CD4-positive, alpha-beta memory T cell (primary cell): ENCODE results near the gene BMPR1B. TPM values are rescaled to one million over a fixed set of nuclear protein-coding genes. Genes with fewer than 3 reads are reported as not detected.

Experiments
- CTCF ChIA-PET: fragments of 350-600 bp; sonication (Branson Sonifier 250); formaldehyde crosslinking; loops from one replicate; lab custom pipeline; 2021; ENCODE audit warnings: inconsistent platforms; ENCODE audit not compliant: partially characterized antibody; lab: Charles Lee
- POLR2A ChIA-PET: fragments of 350-600 bp; sonication (Branson Sonifier 250); formaldehyde crosslinking; loops from one replicate; lab custom pipeline; 2021; ENCODE audit not compliant: partially characterized antibody; lab: Charles Lee
- DNase-seq, 5 donors: peaks; one replicate each; pipeline versions ENCODE4 v3.0.0 to v3.0.0-alpha.2; 2020 to 2022; ENCODE audit warnings: mixed read lengths in 1 of 5
- H3K27ac ChIP-seq: one replicate; pipeline ENCODE4 v1.7.0; 2013; ENCODE audit warnings: low read depth, low read length
- H3K27me3 ChIP-seq: 2 replicates; pipeline ENCODE4 v1.7.0; 2013; ENCODE audit warnings: mild to moderate bottlenecking, low read length, moderate library complexity; ENCODE audit not compliant: insufficient read depth
- H3K36me3 ChIP-seq: 2 replicates; pipeline ENCODE4 v1.7.0; 2013; ENCODE audit warnings: mild to moderate bottlenecking, low read length, moderate library complexity; ENCODE audit not compliant: insufficient read depth
- H3K4me1 ChIP-seq: 2 replicates; pipeline ENCODE4 v1.7.0; 2013; ENCODE audit warnings: mild to moderate bottlenecking, low read length, moderate library complexity; ENCODE audit not compliant: insufficient read depth
- H3K4me3 ChIP-seq, 2 donors: one replicate each; pipeline ENCODE4 v1.7.0; 2013; ENCODE audit warnings: low read length in 2 of 2, mild to moderate bottlenecking in 1 of 2
- H3K9me3 ChIP-seq, 2 donors: one replicate each; pipeline ENCODE4 v1.7.0; 2013; ENCODE audit warnings: low read length in 2 of 2, control low read depth in 1 of 2; ENCODE audit not compliant: control insufficient read depth in 1 of 2
- H3K27ac Mint-ChIP-seq, 7 donors: one replicate each; pipeline ENCODE4 v1.8.0; 2020 to 2021; ENCODE audit warnings: mixed read lengths in 7 of 7, mild to moderate bottlenecking in 6 of 7, inconsistent platforms in 3 of 7, moderate library complexity in 3 of 7
- H3K27me3 Mint-ChIP-seq, 2 donors: one replicate each; pipeline ENCODE4 v1.8.0; 2020 to 2021; ENCODE audit warnings: mixed read lengths in 2 of 2
- H3K36me3 Mint-ChIP-seq, 2 donors: one replicate each; pipeline ENCODE4 v1.8.0; 2020 to 2021; ENCODE audit warnings: mixed read lengths in 2 of 2, inconsistent platforms in 1 of 2, mild to moderate bottlenecking in 1 of 2
- H3K4me1 Mint-ChIP-seq, 4 donors: one replicate each; pipeline ENCODE4 v1.8.0; 2020 to 2021; ENCODE audit warnings: mixed read lengths in 4 of 4, mild to moderate bottlenecking in 1 of 4
- H3K4me3 Mint-ChIP-seq, 8 donors: one replicate each; pipeline ENCODE4 v1.8.0; 2020 to 2021; ENCODE audit warnings: mixed read lengths in 8 of 8, mild to moderate bottlenecking in 7 of 8, moderate library complexity in 6 of 8, inconsistent platforms in 3 of 8
- H3K9me3 Mint-ChIP-seq, 8 donors: one replicate each; pipeline ENCODE4 v1.8.0; 2020 to 2021; ENCODE audit warnings: mixed read lengths in 8 of 8, mild to moderate bottlenecking in 5 of 8, inconsistent platforms in 3 of 8, moderate library complexity in 1 of 8
- intact Hi-C: fragments of 100-400 bp; cut with micrococcal nuclease; formaldehyde crosslinking; loops from one replicate; pipeline ENCODE4 v1.15.1; 2023
- polyA plus RNA-seq, 2 donors: library from polyadenylated mRNA; unstranded; fragments of 300-500 nt; fragmentation: Illumina TruSeq; gene quantifications; one replicate each; pipeline ENCODE4 v1.2.3, GENCODE V29; 2021
- total RNA-seq, 2 experiments: library from RNA; stranded (reverse); gene quantifications; one replicate each; pipeline ENCODE4 v1.2.3, GENCODE V29; 2021

The BMPR1B gene
- total and polyA plus RNA-seq, 4 experiments from 2014 or later = 0.17 TPM; not detected in 3

DNA sequence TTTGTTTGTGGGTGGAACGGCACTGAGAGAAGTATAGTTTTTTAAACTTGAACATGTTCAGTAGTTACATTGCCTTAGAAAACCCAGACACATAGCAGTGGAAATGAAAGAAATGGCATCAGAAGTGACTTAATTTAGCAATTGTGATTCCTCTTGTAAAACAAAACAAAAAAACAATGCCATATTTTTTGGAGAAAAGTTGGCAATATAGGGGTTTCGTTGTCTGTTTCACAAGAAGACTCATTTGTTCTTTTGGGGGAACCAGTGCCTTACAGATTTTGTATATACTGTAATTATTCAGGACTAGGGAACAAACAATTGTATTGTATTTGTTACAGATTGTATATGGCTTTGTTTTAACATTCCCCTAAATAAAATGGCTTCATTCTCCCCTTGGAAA, 400.3 kb downstream of the BMPR1B start:
- H3K36me3 ChIP-seq = no peaks in the 10 kb centered on the region
- peaks cover 16% of the 10 kb centered on the region for H3K4me1 ChIP-seq
- intact Hi-C loops = loop anchor here (5.0 kb wide), 1 partner anchor 1194 kb away; no protein-coding TSS in a partner anchor
- H3K27me3 ChIP-seq = no peaks in the 10 kb centered on the region
- no peak overlapping the region for H3K27ac ChIP-seq
- peaks cover 8 to 22% (median 12%) of the 10 kb centered on the region in 4 donors for H3K4me1 Mint-ChIP-seq
- no peak overlapping the region for H3K4me3 Mint-ChIP-seq
- no peaks in the 10 kb centered on the region for H3K36me3 Mint-ChIP-seq
- peak overlapping the region in 1 of 7 donors; percentile 53 for H3K27ac Mint-ChIP-seq
- peaks cover 0 to 3% of the 10 kb centered on the region in 2 donors for H3K27me3 Mint-ChIP-seq
- no peaks in the 10 kb centered on the region for H3K9me3 ChIP-seq
- no peak for DNase-seq
- H3K9me3 Mint-ChIP-seq = no peaks in the 10 kb centered on the region
- POLR2A ChIA-PET = no interaction called here
- CTCF ChIA-PET = interaction anchor here (0.9 kb wide), 1 partner anchor 10 kb away, joined by 3 read pairs; no protein-coding TSS in a partner anchor
- no peak overlapping the region for H3K4me3 ChIP-seq

DNA sequence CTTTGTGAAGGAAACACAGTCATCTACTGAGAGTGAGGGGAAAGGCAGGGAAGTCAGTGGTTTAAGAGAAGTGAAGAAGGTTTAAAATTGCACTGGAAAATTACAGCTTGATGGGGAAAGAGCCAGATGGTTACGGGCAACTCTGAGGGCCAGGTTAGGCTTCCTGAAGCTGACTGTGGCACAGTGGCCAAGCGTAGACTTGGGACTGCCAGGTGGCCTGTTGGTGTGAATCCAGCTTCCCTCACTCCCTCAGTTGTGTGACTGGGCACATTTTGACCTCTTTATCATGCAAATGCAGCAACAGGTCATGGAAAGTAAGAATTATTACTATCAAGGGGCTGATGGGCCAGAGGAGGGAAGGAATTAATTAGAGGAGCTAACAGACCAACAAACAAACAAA, 400.9 kb downstream of the BMPR1B start:
- intact Hi-C loops = loop anchor here (5.0 kb wide), 1 partner anchor 1194 kb away; no protein-coding TSS in a partner anchor
- Mint-ChIP-seq H3K4me1 (peaks cover 8 to 16% (median 12%) of the 10 kb centered on the region in 4 donors), H3K27me3 (peaks cover 0 to 4% of the 10 kb centered on the region in 2 donors), H3K4me3 (no peak overlapping the region), H3K36me3 (no peaks in the 10 kb centered on the region), H3K27ac (peak overlapping the region in 1 of 7 donors; percentile 38), H3K9me3 (no peaks in the 10 kb centered on the region)
- Histone ChIP-seq H3K4me1 (peaks cover 16% of the 10 kb centered on the region), H3K9me3 (no peaks in the 10 kb centered on the region), H3K27me3 (no peaks in the 10 kb centered on the region), H3K36me3 (no peaks in the 10 kb centered on the region), H3K4me3 (no peak overlapping the region), H3K27ac (no peak overlapping the region)
- CTCF ChIA-PET = interaction anchor here (0.9 to 1.8 kb wide), 2 partner anchors 10 to 11 kb away, joined by 3 to 5 read pairs; no protein-coding TSS in a partner anchor
- POLR2A ChIA-PET = no interaction called here
- no peak for DNase-seq

GRCh38 chr4:95159384-95159783, 401.6 kb downstream of the BMPR1B start:
- no peak for DNase-seq
- ChIA-PET POLR2A (no interaction called here), CTCF (interaction anchor here (1.8 kb wide), 1 partner anchor 11 kb away, joined by 5 read pairs; no protein-coding TSS in a partner anchor)
- H3K4me3 ChIP-seq = no peak overlapping the region
- H3K36me3 ChIP-seq = no peaks in the 10 kb centered on the region
- Mint-ChIP-seq H3K9me3 (no peaks in the 10 kb centered on the region), H3K27me3 (peaks cover 0 to 4% of the 10 kb centered on the region in 2 donors), H3K4me3 (no peak overlapping the region), H3K36me3 (no peaks in the 10 kb centered on the region), H3K27ac (no peak overlapping the region), H3K4me1 (peaks cover 8 to 15% (median 11%) of the 10 kb centered on the region in 4 donors)
- H3K27me3 ChIP-seq = no peaks in the 10 kb centered on the region
- no peak overlapping the region for H3K27ac ChIP-seq
- peaks cover 16% of the 10 kb centered on the region for H3K4me1 ChIP-seq
- intact Hi-C loops = loop anchor here (5.0 kb wide), 1 partner anchor 1193 kb away; no protein-coding TSS in a partner anchor
- H3K9me3 ChIP-seq = no peaks in the 10 kb centered on the region

DNA sequence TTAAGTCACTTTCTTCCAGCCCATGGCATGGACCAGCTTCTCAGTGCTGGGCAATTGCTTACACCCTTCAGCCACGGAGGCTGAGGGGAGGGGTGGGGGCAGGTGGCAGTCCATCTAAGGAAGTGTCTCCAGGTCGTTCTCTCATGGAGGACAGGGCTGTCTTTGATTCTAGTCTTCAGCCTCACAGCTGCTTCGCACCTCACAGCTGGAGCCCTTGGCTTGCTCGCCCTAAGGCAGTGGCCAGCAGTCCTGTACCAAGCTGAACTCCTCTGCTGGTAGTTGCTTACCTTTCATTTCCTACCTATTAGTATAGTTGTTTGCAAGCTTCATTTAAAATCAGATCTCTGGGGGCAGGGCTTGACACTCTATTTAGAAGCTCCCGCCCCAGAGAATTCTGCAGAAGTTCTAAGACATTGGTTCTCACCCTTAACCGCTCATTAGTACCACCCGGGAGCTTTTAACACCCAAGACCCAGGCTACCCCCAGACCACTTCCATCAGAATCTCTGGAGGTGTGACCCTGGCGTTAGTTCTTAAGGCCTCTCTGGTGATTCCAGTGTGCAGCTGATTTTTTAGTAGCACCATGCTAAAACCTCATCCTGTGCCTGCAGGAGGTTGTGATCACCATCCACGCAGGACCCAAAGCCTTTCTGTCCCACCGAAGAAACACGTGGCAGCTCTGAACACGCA, 404.2 kb downstream of the BMPR1B start:
- no peaks in the 10 kb centered on the region for H3K27me3 ChIP-seq
- no peaks in the 10 kb centered on the region for H3K36me3 ChIP-seq
- no peak overlapping the region for H3K4me3 Mint-ChIP-seq
- POLR2A ChIA-PET = no interaction called here
- DNase-seq = no peak
- intact Hi-C loops = loop anchor here (10.0 kb wide), 1 partner anchor 353 kb away; no protein-coding TSS in a partner anchor
- H3K27ac ChIP-seq = no peak overlapping the region
- CTCF ChIA-PET = interaction anchor here (0.9 to 1.4 kb wide), 3 partner anchors 13 to 42 kb away, joined by 3 read pairs; no protein-coding TSS in a partner anchor
- no peaks in the 10 kb centered on the region for H3K9me3 ChIP-seq
- no peak overlapping the region for H3K4me3 ChIP-seq
- peaks cover 2 to 4% of the 10 kb centered on the region in 2 donors for H3K27me3 Mint-ChIP-seq
- peaks cover 0 to 5% (median 0%) of the 10 kb centered on the region in 4 donors for H3K4me1 Mint-ChIP-seq
- H3K4me1 ChIP-seq = no peaks in the 10 kb centered on the region
- H3K27ac Mint-ChIP-seq = no peak overlapping the region
- H3K36me3 Mint-ChIP-seq = no peaks in the 10 kb centered on the region
- no peaks in the 10 kb centered on the region for H3K9me3 Mint-ChIP-seq

DNA sequence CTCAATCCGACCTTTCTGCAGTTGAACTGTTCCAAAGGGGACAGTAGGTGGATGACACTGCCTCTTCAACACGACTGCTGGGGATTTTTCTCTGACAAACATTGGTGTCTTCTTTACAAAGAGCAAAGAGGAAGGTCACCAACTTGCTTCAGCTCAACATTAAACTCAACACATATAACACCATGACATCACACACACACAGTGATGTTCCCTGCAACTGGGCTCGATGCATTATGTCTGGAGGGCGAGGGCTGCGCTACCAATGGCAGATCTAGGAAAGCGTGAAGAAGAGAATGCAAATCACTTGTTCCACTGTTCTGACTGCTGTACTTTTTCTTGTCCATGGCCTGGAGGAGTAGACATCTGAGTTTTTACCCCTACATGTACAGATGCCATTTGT, 405.1 kb downstream of the BMPR1B start:
- Histone ChIP-seq H3K36me3 (no peaks in the 10 kb centered on the region), H3K4me3 (no peak overlapping the region), H3K9me3 (no peaks in the 10 kb centered on the region), H3K4me1 (no peaks in the 10 kb centered on the region), H3K27me3 (no peaks in the 10 kb centered on the region), H3K27ac (no peak overlapping the region)
- no peaks in the 10 kb centered on the region for H3K9me3 Mint-ChIP-seq
- H3K27me3 Mint-ChIP-seq = peaks cover 2 to 4% of the 10 kb centered on the region in 2 donors
- ChIA-PET CTCF (interaction anchor here (2.0 kb wide), 1 partner anchor 12 kb away, joined by 5 read pairs; no protein-coding TSS in a partner anchor), POLR2A (no interaction called here)
- no peak for DNase-seq
- no peaks in the 10 kb centered on the region for H3K36me3 Mint-ChIP-seq
- H3K27ac Mint-ChIP-seq = no peak overlapping the region
- intact Hi-C loops = loop anchor here (10.0 kb wide), 1 partner anchor 352 kb away; no protein-coding TSS in a partner anchor
- peaks cover 0 to 5% (median 0%) of the 10 kb centered on the region in 4 donors for H3K4me1 Mint-ChIP-seq
- H3K4me3 Mint-ChIP-seq = no peak overlapping the region

DNA sequence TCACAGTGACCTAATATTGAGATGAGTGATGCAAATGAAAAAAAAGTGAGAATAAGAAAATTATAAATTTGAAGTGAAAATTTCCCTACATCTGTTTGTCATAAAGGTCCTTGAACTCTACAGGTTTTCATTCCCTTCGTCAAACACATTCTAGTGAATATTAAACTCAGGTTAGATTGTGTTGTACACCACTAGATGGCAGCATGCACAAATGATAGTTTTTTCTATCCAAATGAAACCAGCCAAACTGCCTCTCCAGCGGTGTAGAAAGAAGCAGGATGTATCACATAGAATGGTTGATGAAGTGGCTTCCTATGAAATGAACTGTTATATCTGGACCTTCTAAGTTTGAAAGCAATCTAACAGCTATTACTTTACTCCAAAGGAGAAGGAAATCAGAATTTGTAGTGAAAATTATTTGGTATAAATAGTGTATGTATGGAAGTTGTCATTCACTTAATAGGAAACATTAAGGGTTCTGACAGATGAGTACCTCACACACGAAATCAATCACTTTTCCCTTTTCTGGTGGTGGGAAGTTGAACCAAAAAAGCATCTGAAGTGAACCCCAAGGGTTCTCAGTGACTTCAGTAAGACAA, 408.3 kb downstream of the BMPR1B start:
- ChIA-PET POLR2A (no interaction called here), CTCF (interaction anchor here (0.9 to 2.4 kb wide), 8 partner anchors 9 to 1988 kb away, joined by 3 to 6 read pairs (median 3); no protein-coding TSS in a partner anchor)
- H3K27me3 Mint-ChIP-seq = peaks cover 2 to 4% of the 10 kb centered on the region in 2 donors
- H3K36me3 Mint-ChIP-seq = no peaks in the 10 kb centered on the region
- no peaks in the 10 kb centered on the region for H3K9me3 ChIP-seq
- no peak overlapping the region for H3K27ac Mint-ChIP-seq
- H3K4me3 Mint-ChIP-seq = no peak overlapping the region
- H3K4me1 ChIP-seq = no peaks in the 10 kb centered on the region
- peak; percentile 40 to 64 (median 54) for DNase-seq
- peaks cover 0 to 2% (median 0%) of the 10 kb centered on the region in 4 donors for H3K4me1 Mint-ChIP-seq
- no peak overlapping the region for H3K27ac ChIP-seq
- intact Hi-C loops = loop anchor here (10.0 kb wide), 1 partner anchor 349 kb away; no protein-coding TSS in a partner anchor
- no peaks in the 10 kb centered on the region for H3K9me3 Mint-ChIP-seq
- no peak overlapping the region for H3K4me3 ChIP-seq
- no peaks in the 10 kb centered on the region for H3K27me3 ChIP-seq
- no peaks in the 10 kb centered on the region for H3K36me3 ChIP-seq

GRCh38 chr4:95167805-95168204, 410.1 kb downstream of the BMPR1B start:
- Histone ChIP-seq H3K36me3 (no peaks in the 10 kb centered on the region), H3K4me1 (no peaks in the 10 kb centered on the region), H3K9me3 (no peaks in the 10 kb centered on the region), H3K27ac (no peak overlapping the region), H3K27me3 (no peaks in the 10 kb centered on the region), H3K4me3 (no peak overlapping the region)
- CTCF ChIA-PET = interaction anchor here (0.8 to 2.0 kb wide), 5 partner anchors 11 to 21 kb away, joined by 3 to 5 read pairs (median 4); no protein-coding TSS in a partner anchor
- Mint-ChIP-seq H3K9me3 (no peaks in the 10 kb centered on the region), H3K27ac (peak overlapping the region in 1 of 7 donors; percentile 56), H3K27me3 (peaks cover 2 to 3% of the 10 kb centered on the region in 2 donors), H3K4me1 (peaks cover 0 to 2% (median 0%) of the 10 kb centered on the region in 4 donors), H3K36me3 (no peaks in the 10 kb centered on the region), H3K4me3 (no peak overlapping the region)
- POLR2A ChIA-PET = no interaction called here
- no peak for DNase-seq
- intact Hi-C loops = loop anchor here (10.0 kb wide), 1 partner anchor 347 kb away; no protein-coding TSS in a partner anchor
